ENCODE results near the gene IFFO2. TPM values are rescaled to one million over a fixed set of nuclear protein-coding genes. Genes with fewer than 3 reads are reported as not detected.

Gene IFFO2
- total RNA-seq, 1 donor from 2014 or later: 16.2 TPM

DNA sequence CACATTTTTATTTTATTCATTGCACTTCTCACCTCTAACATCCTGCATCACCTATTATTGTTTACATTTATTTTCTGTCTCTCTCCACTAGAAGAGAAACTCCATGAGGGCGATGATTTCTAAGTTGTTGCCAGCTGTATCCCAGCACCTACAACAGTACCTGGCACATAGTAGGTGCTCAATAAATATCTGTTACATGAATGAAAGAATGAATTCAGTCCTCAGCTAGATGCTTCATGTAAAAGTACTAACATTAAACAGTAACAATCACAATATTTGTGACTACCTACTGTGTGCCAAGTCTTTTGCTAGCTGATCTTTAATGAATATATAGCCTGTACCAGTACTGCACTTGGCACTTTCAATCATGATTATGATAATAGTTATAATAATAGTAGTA is 100.0 kb downstream of the IFFO2 start:
- no peak for DNase-seq (ENCODE audit: low read depth)

GRCh38 chr1:18855573-18855972 is 100.9 kb downstream of the IFFO2 start:
- no peak for DNase-seq (ENCODE audit: low read depth)

DNA sequence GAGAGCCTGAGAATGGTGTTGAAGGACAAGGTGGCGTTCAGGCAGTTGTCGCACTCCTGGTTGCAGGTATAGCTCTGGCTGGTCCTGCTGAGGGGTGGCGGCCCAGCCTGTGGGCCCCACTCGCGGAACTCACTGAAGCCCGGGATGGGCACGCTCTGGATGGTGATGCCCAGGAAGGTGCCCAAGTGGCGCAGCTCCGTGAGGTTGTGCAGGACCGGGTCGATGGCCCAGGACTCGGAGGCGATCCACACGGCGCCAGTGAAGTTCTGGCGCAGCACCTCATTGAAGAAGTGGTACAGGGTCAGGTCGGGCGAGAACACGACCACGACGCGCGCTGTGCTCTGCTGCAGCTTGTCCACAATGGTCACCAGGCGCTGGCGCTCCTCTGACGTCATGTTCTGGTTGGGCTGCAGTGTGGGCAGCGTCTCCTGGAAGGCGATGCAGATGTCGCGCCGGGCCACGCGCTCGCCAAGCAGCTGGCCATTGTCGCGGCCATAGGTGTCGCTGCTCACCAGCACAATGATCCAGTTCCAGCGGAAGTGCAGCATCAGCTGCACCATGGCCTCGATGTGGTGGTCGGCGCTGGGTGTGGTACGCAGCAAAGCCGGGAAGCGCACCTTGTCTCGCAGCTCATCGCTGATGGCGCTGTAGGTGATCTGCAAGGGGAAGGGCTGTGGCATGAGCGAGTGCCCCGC is 102.0 kb downstream of the IFFO2 start:
- DNase-seq (ENCODE audit: low read depth): no peak

MicroRNA genes within 50 kb of the gene (microRNA counts, 767-probe panel; counts per million panel counts)
- not detected for microRNA hsa-miR-1290

Small RNA genes within 50 kb of the gene (microRNA-seq; reads per million reads assigned to microRNA genes)
- not detected for gene MIR1290
- not detected for gene MIR4695

Other genes starting within 250 kb of the IFFO2 start
- 0.05 TPM in 1 of 2 replicates, not detected in the other for gene TAS1R2, start 97.0 kb downstream of the IFFO2 start, total RNA-seq
- gene ALDH4A1, start 54.1 kb downstream of the IFFO2 start, total RNA-seq: 25.9 and 37.0 TPM in 2 replicates

All from myocyte (in vitro differentiated cells).